DOHH2 (cell line): ENCODE results near the gene CBLB.

Source experiments
- H3F3A ChIP-seq: fragments of 200-600 bp; sonication (generic), shearing (Covaris generic); 2 replicates; pipeline ENCODE4 v1.6.0; 2016; ENCODE audit warnings: antibody characterized with exemption, mild to moderate bottlenecking; ENCODE audit not compliant: control insufficient read depth, insufficient read depth
- H3K27ac ChIP-seq: fragments of 200-600 bp; sonication (generic); 2 replicates; pipeline ENCODE4 v1.5.1; 2014; ENCODE audit warnings: low read depth, mild to moderate bottlenecking, low read length, moderate library complexity
- H3K27me3 ChIP-seq: fragments of 200-600 bp; sonication (generic); 2 replicates; pipeline ENCODE4 v1.6.1; 2014; ENCODE audit warnings: mild to moderate bottlenecking, low read length, mixed read lengths; ENCODE audit not compliant: control insufficient read depth
- H3K36me3 ChIP-seq: fragments of 200-600 bp; sonication (generic); 2 replicates; pipeline ENCODE4 v1.6.1; 2014; ENCODE audit warnings: mild to moderate bottlenecking, low read length, moderate library complexity, mixed read lengths; ENCODE audit not compliant: control insufficient read depth
- H3K4me1 ChIP-seq: fragments of 200-600 bp; sonication (generic); 2 replicates; pipeline ENCODE4 v1.6.1; 2014; ENCODE audit warnings: mild to moderate bottlenecking, low read length, mixed read lengths; ENCODE audit not compliant: control insufficient read depth
- H3K4me2 ChIP-seq: fragments of 200-600 bp; sonication (generic); 2 replicates; pipeline ENCODE4 v1.6.0; 2014; ENCODE audit warnings: mild to moderate bottlenecking, low read length, moderate library complexity
- H3K4me3 ChIP-seq: fragments of 200-600 bp; sonication (generic); 2 replicates; pipeline ENCODE4 v1.5.1; 2014; ENCODE audit warnings: mild to moderate bottlenecking, low read length, mixed read lengths
- H3K79me2 ChIP-seq: fragments of 200-600 bp; sonication (generic); 2 replicates; pipeline ENCODE4 v1.6.1; 2014; ENCODE audit warnings: mild to moderate bottlenecking, low read length, mixed read lengths; ENCODE audit not compliant: control insufficient read depth
- H3K9me2 ChIP-seq: fragments of 200-600 bp; sonication (generic); replicated peaks from 2 replicates; pipeline ENCODE4 v1.6.1; 2014; ENCODE audit warnings: mild to moderate bottlenecking, low read length, mixed read lengths; ENCODE audit not compliant: control insufficient read depth
- H3K9me3 ChIP-seq: fragments of 200-600 bp; sonication (generic); 2 replicates; pipeline ENCODE4 v1.6.1; 2014; ENCODE audit warnings: antibody characterized with exemption, low read length, mixed read lengths; ENCODE audit not compliant: control insufficient read depth, insufficient read depth
- H4K20me1 ChIP-seq: fragments of 200-600 bp; sonication (generic); 2 replicates; pipeline ENCODE4 v1.6.0; 2014; ENCODE audit warnings: low read depth, mild to moderate bottlenecking, antibody characterized with exemption, low read length, moderate library complexity; ENCODE audit not compliant: control insufficient read depth, insufficient read depth
- EZH2phosphoT487 ChIP-seq: fragments of 200-600 bp; sonication (generic); IDR thresholded peaks from 2 replicates; pipeline ENCODE4 v1.6.1; 2017; ENCODE audit warnings: borderline replicate concordance, mild to moderate bottlenecking, antibody characterized with exemption, low read length, moderate library complexity, mixed read lengths
- TF ChIP-seq, protein P1 (sequence below): fragments of 200-600 bp; sonication (generic); IDR thresholded peaks from one replicate; pipeline ENCODE4 v1.5.1; 2014; ENCODE audit warnings: antibody characterized with exemption, mild to moderate bottlenecking, low read depth, low read length; ENCODE audit not compliant: poor library complexity, severe bottlenecking

CBLB gene

DNA sequence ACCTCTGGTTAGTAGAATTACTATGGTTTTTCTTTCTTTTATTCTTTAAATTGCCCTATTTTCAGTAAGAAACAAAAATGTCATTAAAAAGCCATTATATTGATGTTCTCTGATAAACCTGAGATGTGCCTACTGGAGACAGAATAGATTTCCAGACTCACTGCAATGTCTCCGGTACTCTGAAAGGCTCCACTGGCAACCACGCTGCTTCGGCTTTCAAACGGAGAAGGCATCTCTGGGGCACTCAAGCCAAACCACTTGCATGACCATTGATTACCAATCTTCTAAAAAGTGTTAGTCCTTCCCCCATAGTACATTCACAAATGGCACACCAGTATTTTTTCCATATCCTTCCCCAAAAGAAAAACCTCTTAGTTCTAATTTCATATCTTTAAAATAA, 82.6 kb downstream of the CBLB start:
- TF ChIP-seq, protein P1, sequence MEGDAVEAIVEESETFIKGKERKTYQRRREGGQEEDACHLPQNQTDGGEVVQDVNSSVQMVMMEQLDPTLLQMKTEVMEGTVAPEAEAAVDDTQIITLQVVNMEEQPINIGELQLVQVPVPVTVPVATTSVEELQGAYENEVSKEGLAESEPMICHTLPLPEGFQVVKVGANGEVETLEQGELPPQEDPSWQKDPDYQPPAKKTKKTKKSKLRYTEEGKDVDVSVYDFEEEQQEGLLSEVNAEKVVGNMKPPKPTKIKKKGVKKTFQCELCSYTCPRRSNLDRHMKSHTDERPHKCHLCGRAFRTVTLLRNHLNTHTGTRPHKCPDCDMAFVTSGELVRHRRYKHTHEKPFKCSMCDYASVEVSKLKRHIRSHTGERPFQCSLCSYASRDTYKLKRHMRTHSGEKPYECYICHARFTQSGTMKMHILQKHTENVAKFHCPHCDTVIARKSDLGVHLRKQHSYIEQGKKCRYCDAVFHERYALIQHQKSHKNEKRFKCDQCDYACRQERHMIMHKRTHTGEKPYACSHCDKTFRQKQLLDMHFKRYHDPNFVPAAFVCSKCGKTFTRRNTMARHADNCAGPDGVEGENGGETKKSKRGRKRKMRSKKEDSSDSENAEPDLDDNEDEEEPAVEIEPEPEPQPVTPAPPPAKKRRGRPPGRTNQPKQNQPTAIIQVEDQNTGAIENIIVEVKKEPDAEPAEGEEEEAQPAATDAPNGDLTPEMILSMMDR: no peak
- TF ChIP-seq EZH2phosphoT487: no peak

DNA sequence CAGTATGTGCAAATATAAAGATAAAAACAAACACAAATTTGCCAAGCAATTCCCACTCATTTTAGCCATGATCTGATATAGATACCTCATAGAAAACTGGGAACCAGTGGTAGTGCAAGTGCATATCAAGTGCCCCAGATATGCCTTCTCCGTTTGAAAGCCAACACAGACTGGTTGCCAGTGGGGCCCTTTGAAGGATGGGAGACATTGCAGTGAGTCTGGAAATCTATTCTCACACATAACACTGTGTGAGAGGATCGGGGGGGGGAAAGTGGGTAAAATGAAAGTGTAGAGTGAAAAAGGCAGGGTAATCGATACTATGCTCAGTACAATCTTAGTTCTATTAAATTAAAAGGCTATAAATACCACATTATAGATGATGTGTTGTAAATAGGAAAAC, 83.0 kb downstream of the CBLB start:
- Histone ChIP-seq H3K4me1 (no peaks in the 10 kb centered on the region), H3K4me3 (no peak overlapping the region), H3K27ac (no peak overlapping the region), H4K20me1 (no peaks in the 10 kb centered on the region), H3K4me2 (no peak overlapping the region), H3F3A (no peaks in the 10 kb centered on the region), H3K9me2 (no peaks in the 10 kb centered on the region), H3K79me2 (peaks cover 28% of the 10 kb centered on the region), H3K9me3 (no peaks in the 10 kb centered on the region), H3K27me3 (no peaks in the 10 kb centered on the region), H3K36me3 (no peaks in the 10 kb centered on the region; the same call in 1 of the 2 replicates)
- no peak for TF ChIP-seq EZH2phosphoT487
- TF ChIP-seq, protein P1: no peak

More for the DNA sequence above, 82.6 kb downstream of the CBLB start:
- Histone ChIP-seq H3K4me1 (no peaks in the 10 kb centered on the region), H3K79me2 (peaks cover 32% of the 10 kb centered on the region), H3K9me3 (no peaks in the 10 kb centered on the region), H3K27me3 (no peaks in the 10 kb centered on the region), H3K4me2 (no peak overlapping the region), H3K36me3 (no peaks in the 10 kb centered on the region; the same call in 1 of the 2 replicates), H3F3A (no peaks in the 10 kb centered on the region), H3K9me2 (no peaks in the 10 kb centered on the region), H3K27ac (no peak overlapping the region), H4K20me1 (no peaks in the 10 kb centered on the region), H3K4me3 (no peak overlapping the region)

DNA sequence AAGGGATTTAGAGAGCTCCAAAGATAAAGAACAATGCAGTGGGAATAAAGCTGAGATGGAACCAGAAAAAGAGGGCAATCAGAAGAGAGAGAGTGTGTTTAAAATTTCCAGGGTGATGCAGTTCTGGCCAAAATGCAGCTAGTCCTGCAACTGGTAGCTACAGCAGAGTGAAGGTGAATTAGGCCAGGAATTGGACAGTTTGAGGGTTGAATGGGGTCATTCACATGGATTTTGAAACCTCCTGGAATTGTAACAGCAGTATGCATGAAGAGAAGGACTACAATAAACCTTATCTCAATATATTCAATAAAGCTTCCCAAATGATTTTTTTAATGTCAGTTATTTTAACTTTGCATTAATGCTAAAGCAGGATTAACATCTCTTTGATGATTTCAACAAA, 85.2 kb downstream of the CBLB start:
- Histone ChIP-seq H3K27ac (no peak overlapping the region), H3K79me2 (peaks cover 19% of the 10 kb centered on the region), H3K4me1 (no peaks in the 10 kb centered on the region), H3K4me3 (no peak overlapping the region), H3F3A (no peaks in the 10 kb centered on the region), H3K36me3 (no peaks in the 10 kb centered on the region; the same call in 1 of the 2 replicates), H4K20me1 (no peaks in the 10 kb centered on the region), H3K9me2 (no peaks in the 10 kb centered on the region), H3K27me3 (no peaks in the 10 kb centered on the region), H3K4me2 (no peak overlapping the region), H3K9me3 (no peaks in the 10 kb centered on the region)
- TF ChIP-seq, protein P1: no peak
- no peak for TF ChIP-seq EZH2phosphoT487
